ENCODE measurements around the gene EEF1AKMT1.

- TF ChIP-seq CTCF (conservative IDR thresholded peaks at IDR 0.05 in 1 of 2, IDR thresholded peaks at IDR 0.05 in 1 of 2; ENCODE audit: low read depth in 1 of 2, low read length in 2 of 2) (peak in 1 of 2 donors; percentile 27), EZH2 (IDR thresholded peaks at IDR 0.05; ENCODE audit: low read length, missing control alignments) (no peak)
Measured at GRCh38 chr13:20711301-20712044, 62.3 kb downstream of the EEF1AKMT1 start.

Data from fibroblast of lung (primary cell).